GM19099 (cell line): Measurements from ENCODE around the gene PARD3.

Source experiments
- POLR2A ChIP-seq: IDR thresholded peaks from 3 replicates; pipeline ENCODE4 v1.6.1; 2011; ENCODE audit warnings: low read depth; ENCODE audit not compliant: insufficient read length; ENCODE audit errors: extremely low read depth

The PARD3 gene

DNA sequence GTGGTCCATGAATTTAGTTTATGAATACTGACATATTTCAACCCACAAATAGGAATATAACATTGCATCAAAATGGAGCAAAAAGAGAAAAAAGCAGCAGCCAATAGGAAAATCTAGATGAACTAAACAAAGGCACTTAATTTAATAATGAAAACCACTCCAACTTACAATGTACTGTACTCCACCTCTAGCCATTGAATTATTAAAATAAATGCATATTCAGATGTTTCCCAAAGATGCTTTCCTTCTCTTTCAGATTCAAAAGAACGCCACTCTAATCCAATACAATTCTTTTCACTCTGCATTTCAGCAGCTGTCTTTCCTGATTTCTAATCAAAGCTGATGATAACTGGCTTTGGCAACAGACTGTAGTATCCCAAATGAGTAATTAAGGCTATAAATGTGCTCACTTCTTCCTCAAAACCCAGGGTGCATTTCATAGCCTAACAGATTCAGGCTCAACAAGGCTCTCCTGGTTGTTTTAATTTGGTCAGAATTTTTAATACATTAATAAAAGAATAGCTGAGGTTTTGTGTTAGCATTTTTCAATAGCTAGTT, 577.1 kb downstream of the PARD3 start:
- TF ChIP-seq POLR2A: no peak

DNA sequence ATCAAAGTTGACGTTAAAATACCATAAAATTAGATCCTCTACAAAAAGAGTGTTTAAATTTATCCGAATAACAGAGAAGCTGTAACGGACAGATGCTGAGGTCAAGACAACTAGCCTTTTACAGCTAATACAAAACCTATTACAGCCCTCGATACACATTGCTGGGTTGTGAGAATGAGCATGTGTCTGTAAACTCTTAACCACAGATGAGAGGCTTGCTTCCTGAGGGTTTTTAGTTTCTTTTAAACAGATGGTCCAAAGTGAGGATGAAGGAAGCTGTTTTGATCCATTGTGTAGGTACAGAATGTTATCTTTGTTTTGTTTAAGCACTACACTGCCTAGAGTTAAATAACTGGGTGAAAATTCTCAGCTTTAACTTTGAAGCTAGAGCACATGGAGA, 578.2 kb downstream of the PARD3 start:
- TF ChIP-seq POLR2A: no peak

- no peak for TF ChIP-seq POLR2A
Measured at GRCh38 chr10:34235164-34235832, 579.8 kb downstream of the PARD3 start.

GRCh38 chr10:34232481-34232880, 582.6 kb downstream of the PARD3 start:
- TF ChIP-seq POLR2A: no peak

- no peak for TF ChIP-seq POLR2A
Measured at GRCh38 chr10:34231441-34232180, 583.5 kb downstream of the PARD3 start.

DNA sequence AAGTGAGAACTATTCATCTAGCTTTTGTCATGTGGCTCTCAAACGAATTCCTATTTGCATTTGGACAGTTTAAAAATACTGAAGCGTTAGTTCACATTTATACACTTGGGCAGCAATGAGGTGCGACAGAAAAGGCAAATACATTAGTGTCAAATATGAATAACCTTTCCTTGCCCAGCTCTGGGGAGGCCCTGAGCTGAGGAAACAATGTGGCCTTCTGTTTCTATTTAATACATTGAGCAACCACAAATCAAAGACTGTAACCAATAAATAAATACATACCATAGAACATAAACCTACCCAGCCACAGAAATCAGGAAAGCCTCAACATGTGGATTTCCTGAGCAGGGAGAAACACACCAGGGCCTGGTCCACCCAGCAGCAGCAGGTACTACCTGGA, 585.2 kb downstream of the PARD3 start:
- no peak for TF ChIP-seq POLR2A

DNA sequence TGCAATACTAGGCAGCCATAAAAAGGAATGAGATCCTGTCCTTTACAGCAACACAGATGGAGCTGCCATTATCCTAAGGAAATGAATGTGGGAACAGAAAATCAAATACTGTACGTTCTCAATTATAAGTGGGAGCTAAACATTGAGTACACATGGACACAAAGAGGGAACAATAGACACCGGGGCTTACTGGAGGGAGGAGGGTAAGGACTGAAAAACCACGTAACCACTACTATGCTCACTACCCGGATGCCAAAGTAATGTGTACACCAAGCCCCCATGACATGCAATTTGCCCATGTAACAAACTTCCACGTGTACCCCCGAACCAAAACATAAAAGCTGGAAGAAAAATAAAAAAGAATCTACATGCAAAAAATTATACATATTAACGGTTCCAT, 587.0 kb downstream of the PARD3 start:
- TF ChIP-seq POLR2A: no peak

- no peak for TF ChIP-seq POLR2A
Measured at GRCh38 chr10:34224639-34225038, 590.5 kb downstream of the PARD3 start.

DNA sequence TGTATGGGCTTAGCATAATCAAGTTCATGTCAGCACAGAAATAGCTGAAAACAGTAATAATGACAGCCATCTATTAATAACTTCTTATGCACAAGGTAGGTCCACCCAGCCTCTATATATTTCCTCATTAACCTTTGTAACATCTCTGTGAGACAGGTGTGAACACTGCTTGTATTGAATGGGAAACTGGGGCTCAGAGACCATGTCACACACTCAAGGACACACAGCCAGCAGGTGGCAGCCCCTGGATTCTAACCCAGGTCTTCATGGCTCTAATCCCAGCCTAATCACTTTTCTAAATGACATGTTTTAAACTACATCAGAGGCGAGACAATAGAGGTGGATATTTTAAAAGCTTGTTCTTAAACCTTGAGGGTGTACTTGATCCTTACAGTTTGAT, 591.4 kb downstream of the PARD3 start:
- no peak for TF ChIP-seq POLR2A

GRCh38 chr10:34222359-34222758, 592.7 kb downstream of the PARD3 start:
- no peak for TF ChIP-seq POLR2A

DNA sequence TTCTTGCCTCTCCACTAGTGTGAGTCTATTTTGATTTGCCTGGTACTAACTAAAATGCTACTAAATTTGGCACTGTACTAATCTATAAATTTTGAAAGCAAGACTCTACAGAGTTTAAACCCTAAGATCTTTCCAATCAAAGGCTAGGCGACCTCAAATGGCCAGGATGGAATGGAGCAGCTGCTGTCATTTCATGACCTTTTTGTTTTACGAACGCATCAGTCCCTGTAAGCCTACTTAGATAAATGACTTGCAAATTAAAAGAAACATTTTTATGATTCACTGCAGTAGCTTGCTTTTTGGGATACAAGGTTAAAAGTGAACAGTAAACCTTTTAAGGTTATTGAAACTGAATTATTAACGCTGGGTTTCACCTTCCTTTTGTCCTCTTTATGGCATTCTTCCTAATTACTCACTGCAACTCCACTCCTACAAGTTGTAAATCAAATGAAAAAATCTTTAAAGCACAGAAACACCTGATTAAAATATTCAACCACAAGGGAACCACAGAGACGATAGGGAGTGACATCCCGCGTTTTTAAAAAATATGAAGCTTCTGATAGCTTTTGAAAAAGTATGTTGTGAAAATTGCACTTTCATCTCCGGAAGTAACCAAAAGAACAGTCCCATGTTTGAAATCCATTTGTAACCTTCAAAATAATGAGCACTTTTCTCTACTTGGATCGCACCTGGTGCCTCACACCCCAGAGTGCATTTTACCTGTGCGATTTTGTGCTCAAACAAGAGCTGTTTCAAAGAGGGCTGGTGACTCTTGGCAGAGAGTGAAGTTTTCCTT, 595.1 kb downstream of the PARD3 start:
- TF ChIP-seq POLR2A: no peak

- no peak for TF ChIP-seq POLR2A
Measured at GRCh38 chr10:34217524-34217923, 597.6 kb downstream of the PARD3 start.

DNA sequence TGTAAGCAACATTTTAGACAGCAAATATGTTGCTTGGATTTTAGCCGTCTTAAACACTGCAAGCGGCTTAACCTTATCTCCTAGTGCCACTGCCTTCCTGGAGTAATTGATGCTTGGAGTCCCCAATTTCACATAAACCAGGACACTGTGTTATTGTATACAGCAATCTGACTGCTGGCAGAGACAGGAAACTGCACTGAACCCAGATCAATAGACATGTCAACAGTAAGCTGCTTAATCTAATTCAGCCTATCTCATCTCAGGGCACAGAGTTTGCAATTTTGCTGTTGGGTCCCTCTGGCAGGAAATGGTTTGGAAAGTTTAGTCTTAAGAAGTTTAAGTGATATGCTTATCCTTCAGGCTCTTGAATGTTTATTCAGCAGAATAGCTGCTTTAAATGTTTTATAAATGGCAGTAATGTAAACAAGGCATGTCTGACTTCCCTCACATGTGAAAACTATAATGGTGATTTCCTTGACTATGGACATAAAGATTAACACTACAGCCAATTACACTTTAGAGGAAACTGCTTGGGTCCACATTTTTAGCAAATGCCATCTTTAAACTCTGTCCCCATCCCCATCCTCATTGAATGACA, 598.6 kb downstream of the PARD3 start:
- TF ChIP-seq POLR2A: no peak

DNA sequence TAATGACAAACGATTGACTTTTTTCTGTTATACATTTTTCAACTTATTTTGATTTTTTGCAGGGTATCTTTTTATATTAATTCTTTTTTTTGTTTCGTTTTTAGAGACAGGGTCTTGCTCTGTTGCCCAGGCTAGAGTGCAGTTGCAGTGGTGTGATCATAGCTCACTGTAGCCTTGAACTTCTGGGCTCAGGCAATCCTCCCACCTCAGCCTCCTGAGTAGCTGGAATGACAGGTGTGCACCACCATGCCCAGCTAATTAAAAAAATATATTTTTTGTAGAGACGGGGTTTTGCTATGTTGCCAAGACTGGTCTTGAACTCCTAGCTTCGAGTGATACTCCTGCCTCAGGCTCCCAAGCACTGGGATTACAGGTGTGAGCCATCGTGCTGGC, 601.3 kb downstream of the PARD3 start:
- no peak for TF ChIP-seq POLR2A

- no peak for TF ChIP-seq POLR2A
Measured at GRCh38 chr10:34213193-34213804, 601.8 kb downstream of the PARD3 start.

- no peak for TF ChIP-seq POLR2A
Measured at GRCh38 chr10:34207343-34207742, 607.8 kb downstream of the PARD3 start.

GRCh38 chr10:34206935-34207268, 608.2 kb downstream of the PARD3 start:
- TF ChIP-seq POLR2A: no peak
